Spleen (tissue), 11 donors: ENCODE results near the gene IPO9. TPM values are rescaled to one million over a fixed set of nuclear protein-coding genes. Genes with fewer than 3 reads are reported as not detected.

Experiments used
- DNase-seq: peaks from one replicate; pipeline ENCODE4 v3.0.0-alpha.2; 2020
- H3K27ac ChIP-seq, 8 donors: fragments of 200-600 bp; sonication (generic) in 7 of 8; 1 replicate in 4 of 8; 2 replicates in 4 of 8; pipeline versions ENCODE4 v1.5.0 to v1.8.0; 2016 to 2021; ENCODE audit warnings: inconsistent platforms in 4 of 8, mild to moderate bottlenecking in 4 of 8, moderate library complexity in 1 of 8
- H3K27me3 ChIP-seq, 7 donors: fragments of 200-600 bp; sonication (generic) in 6 of 7; replicated peaks in 1 of 7; 1 replicate in 4 of 7; 2 replicates in 3 of 7; pipeline versions ENCODE4 v1.5.0 to v1.8.0; 2016 to 2021; ENCODE audit warnings: inconsistent platforms in 3 of 7, mild to moderate bottlenecking in 1 of 7
- H3K36me3 ChIP-seq, 6 donors: fragments of 200-600 bp; sonication (generic) in 5 of 6; 1 replicate in 4 of 6; 2 replicates in 2 of 6; pipeline versions ENCODE4 v1.5.0 to v1.8.0; 2016 to 2021; ENCODE audit warnings: inconsistent platforms in 2 of 6
- H3K4me1 ChIP-seq, 6 donors: fragments of 200-600 bp; sonication (generic) in 5 of 6; 1 replicate in 3 of 6; 2 replicates in 3 of 6; pipeline versions ENCODE4 v1.5.0 to v1.8.0; 2016 to 2021; ENCODE audit warnings: inconsistent platforms in 3 of 6
- H3K4me3 ChIP-seq, 8 donors: fragments of 200-600 bp; sonication (generic) in 7 of 8; 1 replicate in 4 of 8; 2 replicates in 4 of 8; pipeline versions ENCODE4 v1.5.0 to v1.8.0; 2016 to 2021; ENCODE audit warnings: inconsistent platforms in 4 of 8, mild to moderate bottlenecking in 4 of 8, moderate library complexity in 2 of 8
- H3K9me3 ChIP-seq, 8 donors: fragments of 200-600 bp; sonication (generic) in 7 of 8; 1 replicate in 4 of 8; 2 replicates in 4 of 8; pipeline versions ENCODE4 v1.5.0 to v1.8.0; 2016 to 2021; ENCODE audit warnings: inconsistent platforms in 4 of 8
- CTCF ChIP-seq, 11 experiments: fragments of 200-600 bp in 7 of 11; fragments of 450-650 bp in 4 of 11; sonication (generic) in 4 of 11; IDR thresholded peaks in 8 of 11; conservative IDR thresholded peaks in 3 of 11; 1 replicate in 7 of 11; 2 replicates in 4 of 11; pipeline versions ENCODE4 v1.4.0 to v1.8.0; 2016 to 2021; ENCODE audit warnings: antibody characterized with exemption in 11 of 11, inconsistent platforms in 4 of 11, mild to moderate bottlenecking in 1 of 11
- POLR2A ChIP-seq, 3 donors: fragments of 450-650 bp; IDR thresholded peaks; one replicate each; pipeline ENCODE4 v1.5.1; 2017; ENCODE audit warnings: antibody characterized with exemption in 3 of 3, mild to moderate bottlenecking in 1 of 3
- POLR2AphosphoS5 ChIP-seq, 3 donors: sonication (generic); formaldehyde crosslinking; IDR thresholded peaks; one replicate each; pipeline ENCODE4 v1.5.1; 2017; ENCODE audit warnings: antibody characterized with exemption in 3 of 3
- WGBS, 5 donors: extraction: QIAGEN DNeasy Blood & Tissue Kit in 3 of 5; methylation state at CpG; one replicate each; pipeline versions ENCODE4 v1.1.5 to v1.1.7; 2013 to 2018; 5-methylcytosine and 5-hydroxymethylcytosine counted together
- intact Hi-C: fragments of 100-400 bp; cut with DNase I; formaldehyde crosslinking; loops from one replicate; pipeline ENCODE4 v1.15.0; 2023; ENCODE audit warnings: low total_unique reads
- polyA plus RNA-seq, 3 donors: library from polyadenylated mRNA; stranded (reverse); fragments of 200-250 nt; gene quantifications; one replicate each; pipeline ENCODE4 v1.2.1, GENCODE V29; 2013
- total RNA-seq, 7 donors: library from RNA; depleted of rRNA in 3 of 7; stranded (reverse); fragments of >200 nt in 3 of 7; fragmentation: NEBNext Ultra II Directional in 4 of 7; extraction: Animal tissue kit (Norgen Biotek cat#: 25700) in 4 of 7; gene quantifications; one replicate each; pipeline versions ENCODE4 v1.1.0 to v1.2.1, GENCODE V29; 2016 to 2021
- donor health status: healthy with polysubstance abuse.
- donor health status: DM: no; HTN: no; CAD: no; lungs with moderate emphysema.
- donor health status: DM: no; HTN: no; CAD: no.
- donor health status: Bipolar disorder and iron deficiency.
- donor health status: healthy.
- donor health status: DM: no; HTN: no; CAD: no.
- donor health status: DM: yes; HTN: yes; CAD: no.

Gene IPO9
- total and polyA plus RNA-seq, 10 donors, result 13.8 to 35.7 (median 27.1) TPM

GRCh38 chr1:201790261-201790660, 38.7 kb upstream of the IPO9 start:
- Histone ChIP-seq H3K4me3 (no peak overlapping the region), H3K27me3 (no peaks in the 10 kb centered on the region), H3K36me3 (peaks cover 0 to 67% (median 3%) of the 10 kb centered on the region in 6 donors), H3K27ac (peak overlapping the region in 1 of 8 donors; percentile 33), H3K9me3 (no peaks in the 10 kb centered on the region), H3K4me1 (peaks cover 0 to 33% (median 24%) of the 10 kb centered on the region in 6 donors)
- TF ChIP-seq POLR2AphosphoS5 (IDR thresholded peaks at IDR 0.05) (no peak), POLR2A (IDR thresholded peaks at IDR 0.05) (no peak), CTCF (IDR thresholded peaks at IDR 0.05 in 8 of 11, conservative IDR thresholded peaks at IDR 0.05 in 3 of 11) (no peak)
- intact Hi-C loops, result loop anchor here (5.0 kb wide), 1 partner anchor 233 kb away; no protein-coding TSS in a partner anchor
- no peak for DNase-seq
- WGBS, 5 donors, result 67 to 83% (median 72%) methylated on average over 2 of the region's 2 CpGs

GRCh38 chr1:201791051-201791778, 37.7 kb upstream of the IPO9 start:
- H3K9me3 ChIP-seq, result no peaks in the 10 kb centered on the region
- H3K27me3 ChIP-seq, result no peaks in the 10 kb centered on the region
- intact Hi-C loops, result loop anchor here (5.0 kb wide), 1 partner anchor 234 kb away; no protein-coding TSS in a partner anchor
- WGBS, 5 donors, result 30 to 46% (median 31%) methylated on average over 8 of the region's 8 CpGs
- peaks cover 0 to 70% (median 3%) of the 10 kb centered on the region in 6 donors for H3K36me3 ChIP-seq
- peaks cover 0 to 33% (median 24%) of the 10 kb centered on the region in 6 donors for H3K4me1 ChIP-seq
- no peak overlapping the region for H3K4me3 ChIP-seq
- no peak for TF ChIP-seq POLR2AphosphoS5 (IDR thresholded peaks at IDR 0.05)
- no peak for TF ChIP-seq POLR2A (IDR thresholded peaks at IDR 0.05)
- no peak for TF ChIP-seq CTCF (IDR thresholded peaks at IDR 0.05 in 8 of 11, conservative IDR thresholded peaks at IDR 0.05 in 3 of 11)
- no peak for DNase-seq
- H3K27ac ChIP-seq, result peak overlapping the region in 6 of 8 donors; percentile 26 to 52 (median 42)

GRCh38 chr1:201791779-201792173, 37.2 kb upstream of the IPO9 start:
- 5 to 21% (median 10%) methylated on average over 3 of the region's 3 CpGs for WGBS, 5 donors
- Histone ChIP-seq H3K4me3 (no peak overlapping the region), H3K27me3 (no peaks in the 10 kb centered on the region), H3K36me3 (peaks cover 0 to 70% (median 3%) of the 10 kb centered on the region in 6 donors), H3K27ac (peak overlapping the region in 6 of 8 donors; percentile 26 to 52 (median 42)), H3K9me3 (no peaks in the 10 kb centered on the region), H3K4me1 (peaks cover 0 to 33% (median 24%) of the 10 kb centered on the region in 6 donors)
- DNase-seq, result no peak
- intact Hi-C loops, result loop anchor here (2.0 to 5.0 kb wide), 2 partner anchors 83 to 234 kb away; no protein-coding TSS in a partner anchor
- TF ChIP-seq POLR2AphosphoS5 (IDR thresholded peaks at IDR 0.05) (no peak), POLR2A (IDR thresholded peaks at IDR 0.05) (no peak), CTCF (IDR thresholded peaks at IDR 0.05 in 8 of 11, conservative IDR thresholded peaks at IDR 0.05 in 3 of 11) (no peak)
